ENCODE measurements around the gene MEOX1.

MEOX1 gene

GRCh38 chr17:43697937-43698336, 36.2 kb upstream of the MEOX1 start:
- TF ChIP-seq FOXP2 (optimal IDR thresholded peaks at IDR 0.05; ENCODE audit: borderline replicate concordance, extremely low read depth, extremely low read length, insufficient read depth) (no peak), SIN3A (IDR thresholded peaks at IDR 0.05; ENCODE audit: borderline replicate concordance, insufficient read depth, low read length) (no peak), POLR2AphosphoS5 (IDR thresholded peaks at IDR 0.05; ENCODE audit: low read depth, low read length) (no peak), REST (IDR thresholded peaks at IDR 0.05; ENCODE audit: insufficient read depth in 1 of 2, low read depth in 2 of 2, low read length in 2 of 2) (no peak), TAF1 (IDR thresholded peaks at IDR 0.05; ENCODE audit: borderline replicate concordance, insufficient read depth, low read length) (no peak)

DNA sequence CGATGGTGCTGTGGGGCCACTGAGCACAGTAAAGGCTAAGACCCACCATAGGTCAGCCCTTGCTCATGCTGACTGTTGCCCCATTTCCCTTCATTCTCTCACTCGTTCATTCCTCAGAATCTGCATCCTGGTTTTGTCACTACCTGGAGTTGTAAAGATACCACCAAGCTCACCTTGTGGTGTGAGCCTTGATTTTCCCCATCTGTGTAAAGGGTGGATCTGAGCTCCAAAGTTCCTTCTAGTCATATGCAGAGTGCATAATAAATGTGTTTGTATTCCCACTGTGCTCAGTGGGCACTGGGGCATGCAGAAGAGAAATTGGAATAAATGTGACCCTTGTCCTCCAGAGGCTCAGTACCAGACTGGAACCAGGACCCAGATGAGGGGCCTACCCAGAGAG, 35.2 kb upstream of the MEOX1 start:
- TF ChIP-seq FOXP2 (optimal IDR thresholded peaks at IDR 0.05; ENCODE audit: borderline replicate concordance, extremely low read depth, extremely low read length, insufficient read depth) (no peak), TAF1 (IDR thresholded peaks at IDR 0.05; ENCODE audit: borderline replicate concordance, insufficient read depth, low read length) (no peak), POLR2AphosphoS5 (IDR thresholded peaks at IDR 0.05; ENCODE audit: low read depth, low read length) (no peak), REST (IDR thresholded peaks at IDR 0.05; ENCODE audit: insufficient read depth in 1 of 2, low read depth in 2 of 2, low read length in 2 of 2) (no peak), SIN3A (IDR thresholded peaks at IDR 0.05; ENCODE audit: borderline replicate concordance, insufficient read depth, low read length) (no peak)

DNA sequence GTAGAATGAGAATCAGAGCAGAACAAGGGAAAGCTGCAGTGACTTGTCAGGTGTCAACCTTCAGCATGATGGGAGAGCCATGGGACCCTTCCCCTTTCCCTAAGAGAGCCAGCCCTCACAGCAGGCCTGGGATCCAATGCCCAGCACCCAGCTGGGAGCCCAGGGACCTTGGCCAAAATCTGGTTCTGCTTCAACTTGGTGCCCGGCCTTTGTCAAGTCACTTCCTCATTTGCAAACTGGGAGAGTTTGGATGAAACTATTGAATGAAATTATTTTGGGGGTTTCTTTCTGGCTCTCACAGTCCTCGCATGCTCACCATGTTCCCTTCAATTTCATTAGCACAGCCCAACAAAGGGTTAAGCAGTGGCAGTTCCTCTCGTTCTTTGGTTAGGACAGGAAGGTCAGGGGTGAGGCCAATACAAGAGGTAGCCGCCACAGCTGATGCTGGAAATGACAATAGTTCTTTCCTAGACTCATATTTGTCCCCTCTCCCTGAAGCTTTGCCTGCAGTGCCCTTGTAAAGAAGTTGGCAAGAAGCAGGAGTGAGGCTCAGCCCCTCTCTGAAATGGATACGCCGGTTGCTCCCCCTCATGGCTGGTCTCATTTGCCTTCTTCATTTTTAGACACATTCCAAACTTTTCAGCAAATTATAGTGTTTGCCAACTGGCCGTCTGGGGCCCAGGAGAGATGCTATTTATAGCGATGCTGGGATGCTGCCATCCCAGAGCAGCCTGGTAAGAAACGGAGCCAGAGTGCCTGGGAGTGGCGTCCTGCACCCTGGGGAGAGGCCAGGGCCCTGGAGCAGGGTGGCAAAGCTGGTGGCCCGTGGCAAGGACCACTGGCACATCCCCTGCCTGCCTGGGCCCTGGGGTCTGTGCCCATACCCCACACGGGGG, 34.5 kb upstream of the MEOX1 start:
- TF ChIP-seq REST (IDR thresholded peaks at IDR 0.05; ENCODE audit: insufficient read depth in 1 of 2, low read depth in 2 of 2, low read length in 2 of 2) (no peak), POLR2AphosphoS5 (IDR thresholded peaks at IDR 0.05; ENCODE audit: low read depth, low read length) (no peak), FOXP2 (optimal IDR thresholded peaks at IDR 0.05; ENCODE audit: borderline replicate concordance, extremely low read depth, extremely low read length, insufficient read depth) (no peak), TAF1 (IDR thresholded peaks at IDR 0.05; ENCODE audit: borderline replicate concordance, insufficient read depth, low read length) (no peak), SIN3A (IDR thresholded peaks at IDR 0.05; ENCODE audit: borderline replicate concordance, insufficient read depth, low read length) (no peak)

DNA sequence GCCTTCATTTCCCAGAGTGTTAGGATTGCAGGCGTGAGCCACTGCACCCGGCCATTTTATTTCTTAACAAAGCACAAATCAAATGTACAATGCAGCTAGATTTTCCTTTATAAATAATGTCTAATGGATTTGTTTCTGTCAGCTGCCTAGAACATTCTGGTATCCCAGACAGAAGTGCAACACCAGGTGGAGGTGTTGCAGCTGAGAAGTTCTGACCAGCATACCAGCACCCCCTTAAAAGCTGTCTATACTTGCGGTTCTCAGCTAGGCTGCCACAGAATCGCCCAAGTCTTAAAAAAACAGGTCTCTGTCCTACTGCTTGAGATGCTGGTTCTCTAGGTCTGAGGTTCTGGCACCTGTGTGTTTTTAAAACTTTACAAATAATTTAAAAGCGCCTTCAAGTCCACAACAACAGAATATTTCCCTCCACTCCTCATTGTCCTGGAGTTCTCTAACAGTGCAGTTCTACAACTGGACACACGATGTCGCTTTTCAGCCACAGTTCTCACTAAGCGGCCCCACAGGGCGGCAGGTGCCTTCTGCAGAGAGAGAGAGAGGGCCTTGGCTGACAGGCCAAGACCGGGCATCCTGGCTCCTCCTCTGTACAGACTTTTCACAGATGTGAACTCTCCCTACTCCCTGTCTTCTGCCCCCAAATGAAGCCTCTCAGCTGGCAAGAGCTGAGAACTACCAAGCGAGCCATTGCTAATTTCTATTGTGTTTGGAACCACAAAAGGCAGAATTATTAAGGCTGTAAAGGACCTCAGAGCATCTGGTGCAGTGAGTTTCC, 32.6 kb upstream of the MEOX1 start:
- TF ChIP-seq TAF1 (IDR thresholded peaks at IDR 0.05; ENCODE audit: borderline replicate concordance, insufficient read depth, low read length): no peak

GRCh38 chr17:43691317-43691693, 29.6 kb upstream of the MEOX1 start:
- TF ChIP-seq FOXP2 (optimal IDR thresholded peaks at IDR 0.05; ENCODE audit: borderline replicate concordance, extremely low read depth, extremely low read length, insufficient read depth) (no peak), REST (IDR thresholded peaks at IDR 0.05; ENCODE audit: insufficient read depth in 1 of 2, low read depth in 2 of 2, low read length in 2 of 2) (no peak), SIN3A (IDR thresholded peaks at IDR 0.05; ENCODE audit: borderline replicate concordance, insufficient read depth, low read length) (no peak), POLR2AphosphoS5 (IDR thresholded peaks at IDR 0.05; ENCODE audit: low read depth, low read length) (no peak), TAF1 (IDR thresholded peaks at IDR 0.05; ENCODE audit: borderline replicate concordance, insufficient read depth, low read length) (no peak)
